Endothelial cell (in vitro differentiated cells): ENCODE measurements around the gene CCNY. TPM values are rescaled to one million over a fixed set of nuclear protein-coding genes. Genes with fewer than 3 reads are reported as not detected.
"Not testable (repeated sequence)": the region's sequence is repeated elsewhere in the genome, so short reads cannot be mapped to it uniquely, and the experiment has no call there.

Experiments
- DNase-seq: peaks from one replicate; pipeline ENCODE4 v3.0.0; 2021; ENCODE audit warnings: low spot score
- H3K27ac Mint-ChIP-seq: one replicate; pipeline ENCODE4 v1.8.0; 2021; ENCODE audit warnings: mixed read lengths, inconsistent platforms; ENCODE audit not compliant: unreplicated experiment
- H3K27me3 Mint-ChIP-seq: one replicate; pipeline ENCODE4 v1.8.0; 2021; ENCODE audit warnings: mild to moderate bottlenecking, moderate library complexity, mixed read lengths, inconsistent platforms; ENCODE audit not compliant: unreplicated experiment
- H3K36me3 Mint-ChIP-seq: one replicate; pipeline ENCODE4 v1.8.0; 2021; ENCODE audit warnings: mild to moderate bottlenecking, low read depth, mixed read lengths, inconsistent platforms; ENCODE audit not compliant: unreplicated experiment
- H3K4me1 Mint-ChIP-seq: one replicate; pipeline ENCODE4 v1.8.0; 2021; ENCODE audit warnings: mild to moderate bottlenecking, mixed read lengths, inconsistent platforms; ENCODE audit not compliant: unreplicated experiment
- H3K4me3 Mint-ChIP-seq: one replicate; pipeline ENCODE4 v1.8.0; 2021; ENCODE audit warnings: mild to moderate bottlenecking, mixed read lengths, inconsistent platforms; ENCODE audit not compliant: unreplicated experiment
- H3K9me3 Mint-ChIP-seq: one replicate; pipeline ENCODE4 v1.8.0; 2021; ENCODE audit warnings: mixed read lengths, inconsistent platforms; ENCODE audit not compliant: unreplicated experiment
- CTCF ChIP-seq: fragments of 200-600 bp; sonication (generic); IDR thresholded peaks from one replicate; pipeline ENCODE4 v1.5.0; 2021; ENCODE audit warnings: antibody characterized with exemption; ENCODE audit not compliant: unreplicated experiment
- total RNA-seq: library from RNA; stranded (reverse); fragmentation: NEBNext Ultra II Directional; extraction: Animal tissue kit (Norgen Biotek cat#: 25700); gene quantifications from one replicate; pipeline ENCODE4 v1.2.1, GENCODE V29; 2021; ENCODE audit not compliant: unreplicated experiment

The CCNY gene
- total RNA-seq, 1 donor from 2014 or later: 169 TPM

- no peak overlapping the region for H3K4me3 Mint-ChIP-seq
- peaks cover 42% of the 10 kb centered on the region for H3K4me1 Mint-ChIP-seq
- DNase-seq: no peak
- no peaks in the 10 kb centered on the region for H3K36me3 Mint-ChIP-seq
- TF ChIP-seq CTCF: no peak
- H3K27ac Mint-ChIP-seq: no peak overlapping the region
- H3K9me3 Mint-ChIP-seq: no peaks in the 10 kb centered on the region
- H3K27me3 Mint-ChIP-seq: peaks cover 2% of the 10 kb centered on the region
These were observed 64.4 kb downstream of the CCNY start for GRCh38 chr10:35400595-35401268.

- not testable (repeated sequence) for H3K27me3 Mint-ChIP-seq, H3K9me3 Mint-ChIP-seq, H3K27ac Mint-ChIP-seq, H3K4me3 Mint-ChIP-seq, DNase-seq
- H3K4me1 Mint-ChIP-seq: peaks cover 27% of the 10 kb centered on the region
- H3K36me3 Mint-ChIP-seq: peaks cover 17% of the 10 kb centered on the region
These were observed 67.2 kb downstream of the CCNY start for GRCh38 chr10:35403491-35403890.

- peaks cover 26% of the 10 kb centered on the region for H3K4me1 Mint-ChIP-seq
- not testable (repeated sequence) for H3K27ac Mint-ChIP-seq, DNase-seq, H3K4me3 Mint-ChIP-seq, H3K27me3 Mint-ChIP-seq, H3K9me3 Mint-ChIP-seq
- peaks cover 18% of the 10 kb centered on the region for H3K36me3 Mint-ChIP-seq
These were observed 67.8 kb downstream of the CCNY start for GRCh38 chr10:35404077-35404476.

- H3K27me3 Mint-ChIP-seq, H3K4me3 Mint-ChIP-seq, H3K27ac Mint-ChIP-seq, H3K9me3 Mint-ChIP-seq, DNase-seq: not testable (repeated sequence)
- Mint-ChIP-seq H3K4me1 (peaks cover 34% of the 10 kb centered on the region), H3K36me3 (peaks cover 18% of the 10 kb centered on the region)
These were observed 69.8 kb downstream of the CCNY start for GRCh38 chr10:35406003-35406630.

GRCh38 chr10:35407696-35408095 lies 71.4 kb downstream of the CCNY start:
- Mint-ChIP-seq H3K4me3 (peak overlapping the region; percentile 56), H3K4me1 (peaks cover 34% of the 10 kb centered on the region), H3K36me3 (peaks cover 18% of the 10 kb centered on the region), H3K27ac (peak overlapping the region; percentile 68)
- not testable (repeated sequence) for DNase-seq, H3K9me3 Mint-ChIP-seq, H3K27me3 Mint-ChIP-seq

- peaks cover 4% of the 10 kb centered on the region for H3K27me3 Mint-ChIP-seq
- no peak for DNase-seq
These were observed 72.8 kb downstream of the CCNY start for GRCh38 chr10:35409094-35409582.

More at GRCh38 chr10:35409094-35409582, 72.8 kb downstream of the CCNY start:
- Mint-ChIP-seq H3K9me3 (peaks cover 8% of the 10 kb centered on the region), H3K27ac (no peak overlapping the region), H3K36me3 (peaks cover 19% of the 10 kb centered on the region), H3K4me3 (no peak overlapping the region), H3K4me1 (peaks cover 34% of the 10 kb centered on the region)
- no peak for TF ChIP-seq CTCF
